ENCODE measurements around the gene STAC3.
A peak's percentile ranks its signal among the peaks of the same experiment; 100 is the strongest.

Gene STAC3

DNA sequence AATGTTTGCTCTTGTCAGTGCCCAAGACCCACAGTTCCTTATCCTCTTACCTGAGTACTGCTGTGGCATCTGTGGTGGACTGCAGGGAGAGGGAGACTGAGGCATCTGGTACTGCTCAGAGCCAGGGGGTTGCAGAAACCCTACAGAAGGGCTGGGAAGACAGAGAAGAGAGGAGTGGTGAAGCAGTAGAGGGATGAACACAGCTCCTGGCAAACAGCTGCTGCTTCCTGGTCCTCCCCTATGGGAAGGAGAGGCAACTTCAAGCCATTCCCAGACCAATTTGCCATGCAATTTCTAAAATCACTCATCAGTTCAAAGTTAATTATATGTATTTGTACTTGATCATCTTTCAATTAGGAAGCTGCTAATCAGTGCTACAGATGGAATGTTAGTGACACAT, 15.7 kb upstream of the STAC3 start:
- H3K27me3 ChIP-seq (ENCODE audit: insufficient read depth, low read depth, severe bottlenecking), result no peaks in the 10 kb centered on the region
- no peak for DNase-seq
- no peak overlapping the region for H3K4me3 ChIP-seq (ENCODE audit: low read depth, low read length)
- no peaks in the 10 kb centered on the region for H3K9me3 ChIP-seq (ENCODE audit: severe bottlenecking)
- no peak for TF ChIP-seq CTCF (IDR thresholded peaks at IDR 0.05; ENCODE audit: low read depth, low read length)
- H3K27ac ChIP-seq, result no peak overlapping the region
- H3K36me3 ChIP-seq, result peaks cover 34% of the 10 kb centered on the region

DNA sequence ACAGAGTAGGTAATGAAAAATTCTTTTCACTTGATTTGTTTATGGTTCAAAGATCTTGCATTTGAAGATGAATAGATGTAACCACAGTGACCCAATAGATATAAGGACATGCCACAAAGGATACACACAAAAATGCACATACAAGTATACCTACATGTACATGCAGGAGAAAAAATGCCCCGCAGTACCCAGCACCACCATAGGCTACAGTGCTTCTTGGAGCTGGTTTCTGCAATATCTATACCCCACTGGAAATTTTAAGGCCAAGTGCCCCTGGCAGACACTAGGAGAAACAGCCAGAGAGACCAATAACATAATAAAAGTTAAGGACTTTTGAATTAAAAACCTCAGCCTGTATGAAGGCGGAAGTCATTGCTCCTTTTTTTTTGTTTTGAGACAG, 12.1 kb upstream of the STAC3 start:
- Histone ChIP-seq H3K9me3 (ENCODE audit: severe bottlenecking) (no peaks in the 10 kb centered on the region), H3K36me3 (peaks cover 30% of the 10 kb centered on the region), H3K27me3 (ENCODE audit: insufficient read depth, low read depth, severe bottlenecking) (no peaks in the 10 kb centered on the region), H3K27ac (peak overlapping the region; percentile 32; the same call in 1 of the 2 replicates), H3K4me3 (ENCODE audit: low read depth, low read length) (no peak overlapping the region)
- no peak for DNase-seq
- TF ChIP-seq CTCF (IDR thresholded peaks at IDR 0.05; ENCODE audit: low read depth, low read length), result no peak

GRCh38 chr12:57262126-57262822, 11.3 kb upstream of the STAC3 start:
- no peaks in the 10 kb centered on the region for H3K9me3 ChIP-seq (ENCODE audit: severe bottlenecking)
- peak overlapping the region; percentile 36 for H3K27ac ChIP-seq
- peaks cover 35% of the 10 kb centered on the region for H3K36me3 ChIP-seq
- no peaks in the 10 kb centered on the region for H3K27me3 ChIP-seq (ENCODE audit: insufficient read depth, low read depth, severe bottlenecking)
- no peak overlapping the region for H3K4me3 ChIP-seq (ENCODE audit: low read depth, low read length)
- no peak for DNase-seq
- no peak for TF ChIP-seq CTCF (IDR thresholded peaks at IDR 0.05; ENCODE audit: low read depth, low read length)

- peaks cover 30% of the 10 kb centered on the region for H3K36me3 ChIP-seq
- H3K4me3 ChIP-seq (ENCODE audit: low read depth, low read length), result no peak overlapping the region
- DNase-seq, result no peak
- H3K9me3 ChIP-seq (ENCODE audit: severe bottlenecking), result no peaks in the 10 kb centered on the region
- no peaks in the 10 kb centered on the region for H3K27me3 ChIP-seq (ENCODE audit: insufficient read depth, low read depth, severe bottlenecking)
- TF ChIP-seq CTCF (IDR thresholded peaks at IDR 0.05; ENCODE audit: low read depth, low read length), result no peak
- H3K27ac ChIP-seq, result peak overlapping the region; percentile 52
Observed at GRCh38 chr12:57261428-57261865, 10.5 kb upstream of the STAC3 start.

DNA sequence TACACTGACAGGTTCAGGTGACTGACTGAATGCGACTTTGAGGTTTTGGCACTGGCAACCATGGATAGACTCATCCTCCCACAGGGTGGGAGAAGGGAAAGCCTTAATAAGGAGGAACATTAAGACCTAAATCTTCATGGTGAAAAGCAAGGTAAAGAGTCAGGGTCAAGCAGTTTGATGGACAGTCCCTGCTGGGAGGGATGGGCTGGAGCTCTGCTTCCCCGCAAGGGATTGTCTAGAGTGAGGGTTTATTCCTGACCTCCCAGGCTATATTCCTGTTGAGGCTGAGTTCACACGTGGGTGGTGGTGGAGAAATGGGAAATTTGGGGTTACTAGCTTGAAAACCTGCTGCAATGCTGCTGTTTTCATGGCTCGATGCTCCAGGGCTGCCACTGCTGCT, 9.4 kb upstream of the STAC3 start:
- Histone ChIP-seq H3K27ac (no peak overlapping the region), H3K27me3 (ENCODE audit: insufficient read depth, low read depth, severe bottlenecking) (no peaks in the 10 kb centered on the region), H3K9me3 (ENCODE audit: severe bottlenecking) (no peaks in the 10 kb centered on the region), H3K36me3 (peaks cover 34% of the 10 kb centered on the region), H3K4me3 (ENCODE audit: low read depth, low read length) (no peak overlapping the region)
- no peak for DNase-seq
- no peak for TF ChIP-seq CTCF (IDR thresholded peaks at IDR 0.05; ENCODE audit: low read depth, low read length)
